HPDE6-E6E7 (cell line): ENCODE measurements around the gene KIF13A.
A peak's percentile ranks its signal among the peaks of the same experiment; 100 is the strongest.
"Not testable (repeated sequence)": the region's sequence is repeated elsewhere in the genome, so short reads cannot be mapped to it uniquely, and the experiment has no call there.

Experiments
- DNase-seq: peaks from one replicate; pipeline ENCODE4 v3.0.0; 2011; ENCODE audit warnings: missing footprints; ENCODE audit errors: extremely low spot score

Gene KIF13A

GRCh38 chr6:17871189-17871519 lies 116.3 kb downstream of the KIF13A start:
- no peak for DNase-seq

GRCh38 chr6:17870300-17871188 lies 116.9 kb downstream of the KIF13A start:
- no peak for DNase-seq

GRCh38 chr6:17869753-17870050 lies 117.7 kb downstream of the KIF13A start:
- DNase-seq: no peak

- no peak for DNase-seq
These were observed 118.3 kb downstream of the KIF13A start for GRCh38 chr6:17869010-17869752.

GRCh38 chr6:17867880-17868279 lies 119.6 kb downstream of the KIF13A start:
- no peak for DNase-seq

- no peak for DNase-seq
These were observed 120.5 kb downstream of the KIF13A start for GRCh38 chr6:17866876-17867444.

- peak; percentile 77 for DNase-seq
These were observed 121.4 kb downstream of the KIF13A start for GRCh38 chr6:17865798-17866725.

- peak; percentile 80 for DNase-seq
These were observed 122.2 kb downstream of the KIF13A start for GRCh38 chr6:17865243-17865642.

- peak; percentile 58 for DNase-seq
These were observed 123.3 kb downstream of the KIF13A start for GRCh38 chr6:17863901-17864754.

- no peak for DNase-seq
These were observed 126.1 kb downstream of the KIF13A start for GRCh38 chr6:17861361-17861760.

- DNase-seq: no peak
These were observed 127.6 kb downstream of the KIF13A start for GRCh38 chr6:17859846-17860245.

- DNase-seq: no peak
These were observed 128.9 kb downstream of the KIF13A start for GRCh38 chr6:17858584-17858983.

GRCh38 chr6:17857188-17857587 lies 130.2 kb downstream of the KIF13A start:
- DNase-seq: not testable (repeated sequence)

- no peak for DNase-seq
These were observed 131.1 kb downstream of the KIF13A start for GRCh38 chr6:17856306-17856705.

- DNase-seq: no peak
These were observed 132.1 kb downstream of the KIF13A start for GRCh38 chr6:17855381-17855780.

GRCh38 chr6:17853533-17853932 lies 133.9 kb downstream of the KIF13A start:
- no peak for DNase-seq

- no peak for DNase-seq
These were observed 135.7 kb downstream of the KIF13A start for GRCh38 chr6:17851720-17852161.

- DNase-seq: no peak
These were observed 136.3 kb downstream of the KIF13A start for GRCh38 chr6:17851001-17851719.

- DNase-seq: no peak
These were observed 137.2 kb downstream of the KIF13A start for GRCh38 chr6:17850281-17850680.

GRCh38 chr6:17847203-17847760 lies 140.2 kb downstream of the KIF13A start:
- no peak for DNase-seq
